ENCODE measurements around the gene LRCH4. TPM values are rescaled to one million over a fixed set of nuclear protein-coding genes. Genes with fewer than 3 reads are reported as not detected.
A peak's percentile ranks its signal among the peaks of the same experiment; 100 is the strongest.

Gene LRCH4
- total RNA-seq, 1 donor from 2014 or later, result 105 TPM

DNA sequence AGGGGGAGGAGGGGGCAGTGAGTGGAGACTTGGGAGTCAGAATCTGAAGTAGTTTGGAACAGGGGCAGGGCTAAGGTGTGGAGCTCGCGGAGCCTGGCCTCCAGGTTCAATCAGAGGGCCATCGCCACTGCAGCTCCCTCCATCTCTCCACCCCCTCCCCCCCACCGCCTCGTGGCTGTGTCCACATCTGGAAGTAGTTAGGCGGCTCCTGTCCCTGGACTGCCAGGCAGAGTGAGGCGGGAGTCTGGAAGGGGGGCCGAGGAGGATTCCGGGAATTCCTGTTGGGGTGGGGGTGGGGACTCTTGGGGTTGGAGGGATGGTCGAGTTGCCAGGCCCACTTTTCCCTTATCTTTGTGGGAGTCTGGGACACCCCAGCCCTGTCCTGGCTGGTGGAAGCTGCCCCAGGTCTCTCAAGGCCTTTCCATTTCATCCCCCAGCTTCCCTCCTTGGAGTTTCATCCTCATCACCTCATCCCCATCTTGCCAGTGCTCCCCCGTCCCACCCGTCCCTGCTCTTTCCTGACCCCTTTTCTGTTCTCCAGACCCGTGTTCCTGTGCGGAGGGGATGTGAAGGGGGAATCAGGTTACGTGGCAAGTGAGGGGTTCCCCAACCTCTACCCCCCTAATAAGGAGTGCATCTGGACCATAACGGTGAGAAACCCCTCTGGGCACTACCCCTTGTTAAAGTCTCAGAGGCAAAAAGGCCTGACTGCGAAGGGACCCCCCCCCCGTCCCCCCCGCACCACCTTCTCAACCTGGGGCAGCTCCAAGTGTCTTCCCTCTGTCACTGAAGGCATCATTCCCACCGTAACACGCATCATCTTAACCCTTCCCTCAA, 17.2 kb upstream of the LRCH4 start:
- Mint-ChIP-seq H3K4me3 (ENCODE audit: low read depth) (peak overlapping the region; percentile 79), H3K27ac (peak overlapping the region; percentile 84), H3K27me3 (ENCODE audit: low read depth) (peaks cover 3% of the 10 kb centered on the region), H3K36me3 (ENCODE audit: low read depth) (no peaks in the 10 kb centered on the region), H3K4me1 (ENCODE audit: low read depth) (peaks cover 9% of the 10 kb centered on the region), H3K9me3 (no peaks in the 10 kb centered on the region)
- no peak for DNase-seq (ENCODE audit: low spot score)
- intact Hi-C loops (cut with micrococcal nuclease), result loop anchor here (10.0 kb wide), 1 partner anchor 642 kb away; the partner anchor contains the start of gene FIS1

DNA sequence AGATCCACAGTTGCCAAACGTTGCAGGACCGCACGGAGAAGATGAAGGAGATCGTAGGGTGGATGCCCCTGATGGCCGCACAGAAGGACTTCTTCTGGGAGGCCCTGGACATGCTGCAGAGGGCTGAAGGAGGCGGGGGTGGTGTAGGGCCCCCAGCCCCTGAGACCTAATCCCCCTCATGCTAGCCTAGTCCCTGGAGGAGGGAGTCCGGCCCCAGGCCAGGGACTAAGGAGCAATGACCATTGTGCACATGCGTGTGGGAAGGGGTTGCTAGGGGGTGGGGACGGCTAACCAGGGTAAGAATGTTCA, 14.8 kb upstream of the LRCH4 start:
- Mint-ChIP-seq H3K27me3 (ENCODE audit: low read depth) (no peaks in the 10 kb centered on the region), H3K36me3 (ENCODE audit: low read depth) (no peaks in the 10 kb centered on the region)

DNA sequence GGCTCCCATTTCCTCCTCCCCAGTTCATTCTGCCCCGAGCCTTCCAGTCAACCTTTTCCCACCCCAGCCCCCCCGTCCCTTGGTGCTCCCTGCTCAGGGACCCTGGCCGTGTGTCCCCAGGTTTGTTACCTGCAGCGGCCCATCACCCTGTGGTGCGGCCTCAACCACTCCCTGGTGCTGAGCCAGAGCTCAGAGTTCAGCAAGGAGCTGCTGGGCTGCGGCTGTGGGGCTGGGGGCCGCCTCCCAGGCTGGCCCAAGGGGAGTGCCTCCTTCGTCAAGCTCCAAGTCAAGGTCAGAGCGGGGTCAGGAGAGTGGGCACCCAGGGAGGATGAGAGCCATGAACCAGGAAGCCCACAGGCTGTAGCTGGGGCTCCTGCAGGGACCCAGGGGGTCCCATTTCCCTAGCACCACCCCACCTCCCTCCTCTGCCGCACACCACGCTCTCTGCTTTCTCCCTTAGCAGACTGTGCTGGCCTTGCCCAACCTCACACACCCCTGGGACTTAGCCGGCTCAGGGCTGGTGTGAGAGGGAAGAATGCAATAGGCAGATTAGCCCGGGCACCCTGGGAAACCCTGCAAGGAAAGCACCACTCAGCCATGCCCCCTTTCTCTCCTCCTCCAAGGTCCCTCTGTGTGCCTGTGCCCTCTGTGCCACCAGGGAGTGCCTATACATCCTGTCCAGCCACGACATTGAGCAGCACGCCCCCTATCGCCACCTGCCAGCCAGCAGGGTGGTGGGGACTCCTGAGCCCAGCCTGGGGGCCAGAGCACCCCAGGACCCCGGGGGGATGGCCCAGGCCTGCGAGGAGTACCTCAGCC, 14.2 kb upstream of the LRCH4 start:
- Mint-ChIP-seq H3K36me3 (ENCODE audit: low read depth) (no peaks in the 10 kb centered on the region), H3K4me1 (ENCODE audit: low read depth) (peaks cover 7% of the 10 kb centered on the region), H3K27me3 (ENCODE audit: low read depth) (no peaks in the 10 kb centered on the region), H3K27ac (no peak overlapping the region), H3K9me3 (no peaks in the 10 kb centered on the region), H3K4me3 (ENCODE audit: low read depth) (no peak overlapping the region)
- intact Hi-C loops (cut with micrococcal nuclease), result loop anchor here (10.0 kb wide), 1 partner anchor 645 kb away; the partner anchor contains the start of gene FIS1
- no peak for DNase-seq (ENCODE audit: low spot score)

More for the DNA sequence above, 14.8 kb upstream of the LRCH4 start:
- intact Hi-C loops (cut with micrococcal nuclease), result loop anchor here (10.0 kb wide), 1 partner anchor 644 kb away; the partner anchor contains the start of gene FIS1
- Mint-ChIP-seq H3K4me1 (ENCODE audit: low read depth) (peaks cover 7% of the 10 kb centered on the region), H3K9me3 (no peaks in the 10 kb centered on the region), H3K4me3 (ENCODE audit: low read depth) (no peak overlapping the region), H3K27ac (no peak overlapping the region)
- no peak for DNase-seq (ENCODE audit: low spot score)

DNA sequence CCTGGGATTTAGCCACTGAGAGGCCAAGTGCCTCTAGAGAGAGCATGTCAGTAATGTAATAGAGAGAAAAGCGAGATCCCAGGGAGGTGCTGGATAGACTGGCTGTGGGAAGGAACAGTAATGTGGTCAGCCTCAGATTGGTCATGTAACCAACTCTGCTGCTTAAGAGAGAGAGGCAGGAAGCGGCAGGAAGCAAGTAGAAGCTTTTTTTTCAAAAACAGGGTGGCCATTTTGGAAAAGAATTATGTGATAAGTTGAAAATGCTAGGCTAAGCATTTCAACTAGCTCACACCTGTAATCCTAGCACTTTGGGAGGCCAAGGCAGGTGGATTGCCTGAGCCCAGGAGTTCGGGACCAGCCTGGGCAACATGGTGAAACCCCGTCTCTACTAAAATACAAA, 12.5 kb upstream of the LRCH4 start:
- Mint-ChIP-seq H3K27me3 (ENCODE audit: low read depth) (no peaks in the 10 kb centered on the region), H3K9me3 (no peaks in the 10 kb centered on the region), H3K27ac (no peak overlapping the region), H3K36me3 (ENCODE audit: low read depth) (no peaks in the 10 kb centered on the region), H3K4me1 (ENCODE audit: low read depth) (peaks cover 3% of the 10 kb centered on the region), H3K4me3 (ENCODE audit: low read depth) (no peak overlapping the region)
- DNase-seq (ENCODE audit: low spot score), result no peak
- intact Hi-C loops (cut with micrococcal nuclease), result no loop called here

DNA sequence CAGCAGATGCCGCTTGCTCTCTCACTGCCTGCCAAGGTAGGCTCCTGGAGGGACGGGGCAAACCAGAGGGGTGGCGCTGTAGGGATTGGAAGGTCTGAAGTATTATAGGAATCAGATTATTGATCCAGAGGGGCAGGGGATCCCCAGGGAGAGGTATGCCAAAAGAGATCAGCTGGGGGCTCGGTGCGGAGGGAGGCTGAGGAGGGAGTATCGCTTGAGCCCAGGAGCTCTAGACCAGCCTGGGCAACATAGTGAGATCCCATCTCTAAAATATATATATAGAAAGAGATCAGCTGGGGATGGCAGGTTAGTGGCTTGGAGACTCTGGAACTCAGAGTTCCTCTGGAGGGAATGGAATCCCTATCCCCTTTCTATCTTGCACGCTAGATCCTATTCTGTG, 9.3 kb upstream of the LRCH4 start:
- H3K4me1 Mint-ChIP-seq (ENCODE audit: low read depth), result peaks cover 3% of the 10 kb centered on the region
- H3K36me3 Mint-ChIP-seq (ENCODE audit: low read depth), result no peaks in the 10 kb centered on the region
- intact Hi-C loops (cut with micrococcal nuclease), result no loop called here
- no peak overlapping the region for H3K27ac Mint-ChIP-seq
- peaks cover 3% of the 10 kb centered on the region for H3K27me3 Mint-ChIP-seq (ENCODE audit: low read depth)
- DNase-seq (ENCODE audit: low spot score), result no peak
- no peak overlapping the region for H3K4me3 Mint-ChIP-seq (ENCODE audit: low read depth)
- H3K9me3 Mint-ChIP-seq, result no peaks in the 10 kb centered on the region

DNA sequence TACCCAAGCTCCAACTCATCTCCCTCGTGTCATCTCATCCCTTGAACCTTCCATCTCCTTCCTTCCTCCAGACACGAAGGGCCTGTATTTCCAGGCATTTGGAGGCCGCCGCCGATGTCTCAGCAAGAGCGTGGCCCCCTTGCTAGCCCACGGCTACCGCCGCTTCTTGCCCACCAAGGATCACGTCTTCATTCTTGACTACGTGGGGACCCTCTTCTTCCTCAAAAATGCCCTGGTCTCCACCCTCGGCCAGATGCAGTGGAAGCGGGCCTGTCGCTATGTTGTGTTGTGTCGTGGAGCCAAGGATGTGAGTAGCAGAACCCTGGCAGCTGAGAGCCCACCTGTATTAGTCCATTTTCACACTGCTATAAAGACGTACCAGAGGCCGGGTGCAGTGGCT, 5.7 kb upstream of the LRCH4 start:
- intact Hi-C loops (cut with micrococcal nuclease), result no loop called here
- H3K27ac Mint-ChIP-seq, result no peak overlapping the region
- DNase-seq (ENCODE audit: low spot score), result no peak
- H3K4me1 Mint-ChIP-seq (ENCODE audit: low read depth), result peaks cover 1% of the 10 kb centered on the region
- no peaks in the 10 kb centered on the region for H3K9me3 Mint-ChIP-seq
- H3K4me3 Mint-ChIP-seq (ENCODE audit: low read depth), result no peak overlapping the region
- peaks cover 3% of the 10 kb centered on the region for H3K27me3 Mint-ChIP-seq (ENCODE audit: low read depth)
- H3K36me3 Mint-ChIP-seq (ENCODE audit: low read depth), result no peaks in the 10 kb centered on the region

DNA sequence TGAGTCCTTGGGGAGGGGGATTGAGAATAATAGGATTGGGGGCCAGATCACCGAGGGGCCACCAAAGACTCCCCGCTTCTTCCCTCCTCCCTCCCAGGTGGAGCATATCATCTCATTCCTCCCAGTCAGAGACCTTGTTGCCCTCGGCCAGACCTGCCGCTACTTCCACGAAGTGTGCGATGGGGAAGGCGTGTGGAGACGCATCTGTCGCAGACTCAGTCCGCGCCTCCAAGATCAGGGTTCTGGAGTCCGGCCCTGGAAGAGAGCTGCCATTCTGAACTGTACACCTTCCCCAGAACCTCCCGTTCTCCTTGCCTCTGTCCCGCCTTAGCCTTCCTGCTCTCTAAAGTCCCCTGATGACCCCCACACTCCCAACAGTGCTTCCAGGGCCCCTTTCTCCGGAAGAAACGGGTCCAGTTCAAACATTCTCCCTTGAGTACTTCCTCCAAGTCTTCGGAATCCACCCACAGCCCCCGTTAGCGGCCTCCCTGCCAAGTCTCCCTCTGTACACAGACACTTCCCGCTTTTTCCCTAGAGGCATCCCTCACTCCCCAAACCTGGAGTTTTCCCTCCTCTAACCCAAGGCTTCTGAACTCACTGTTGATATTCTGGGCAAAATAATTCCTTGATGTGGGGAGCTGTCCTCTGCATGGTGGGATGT, 4.3 kb upstream of the LRCH4 start:
- H3K36me3 Mint-ChIP-seq (ENCODE audit: low read depth), result no peaks in the 10 kb centered on the region
- H3K4me3 Mint-ChIP-seq (ENCODE audit: low read depth), result no peak overlapping the region
- DNase-seq (ENCODE audit: low spot score), result no peak
- H3K4me1 Mint-ChIP-seq (ENCODE audit: low read depth), result peaks cover 4% of the 10 kb centered on the region
- H3K9me3 Mint-ChIP-seq, result no peaks in the 10 kb centered on the region
- intact Hi-C loops (cut with micrococcal nuclease), result no loop called here
- H3K27me3 Mint-ChIP-seq (ENCODE audit: low read depth), result peaks cover 3% of the 10 kb centered on the region
- no peak overlapping the region for H3K27ac Mint-ChIP-seq

DNA sequence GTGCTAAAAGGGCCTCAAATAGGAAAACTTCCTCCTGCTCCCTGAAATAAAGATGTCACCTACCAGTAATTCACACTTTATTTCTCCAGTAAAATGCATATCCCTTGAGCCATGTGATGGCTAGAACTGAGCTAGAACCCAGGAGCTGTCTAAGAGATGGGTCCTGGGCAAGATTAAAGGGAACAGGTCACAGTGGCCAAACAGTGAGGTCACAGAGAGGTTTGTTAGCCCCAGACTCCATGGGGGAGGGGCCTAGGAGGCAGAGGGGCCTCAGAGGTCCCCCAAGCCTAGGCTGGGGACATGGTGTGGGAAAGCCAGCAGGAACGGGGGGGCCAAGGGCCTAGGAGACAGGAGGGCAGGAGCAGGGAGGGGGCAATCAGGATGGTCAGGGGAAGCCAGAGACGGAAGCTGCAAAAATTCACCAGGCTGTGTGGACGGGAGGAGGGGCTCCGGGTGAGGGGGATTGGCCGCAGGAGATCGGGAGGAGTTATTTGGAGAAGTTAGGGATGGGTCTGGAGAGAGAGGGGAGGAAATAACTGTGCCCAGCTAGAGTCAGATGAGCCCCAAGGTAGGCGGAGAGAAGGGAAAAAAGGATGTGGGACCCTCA, 3.5 kb upstream of the LRCH4 start:
- H3K27ac Mint-ChIP-seq, result no peak overlapping the region
- intact Hi-C loops (cut with micrococcal nuclease), result loop anchor here (10.0 kb wide), 1 partner anchor 285 kb away; the partner anchor contains the start of gene SRRT
- no peaks in the 10 kb centered on the region for H3K36me3 Mint-ChIP-seq (ENCODE audit: low read depth)
- peaks cover 8% of the 10 kb centered on the region for H3K4me1 Mint-ChIP-seq (ENCODE audit: low read depth)
- H3K27me3 Mint-ChIP-seq (ENCODE audit: low read depth), result peaks cover 3% of the 10 kb centered on the region
- H3K4me3 Mint-ChIP-seq (ENCODE audit: low read depth), result no peak overlapping the region
- no peak for DNase-seq (ENCODE audit: low spot score)
- no peaks in the 10 kb centered on the region for H3K9me3 Mint-ChIP-seq

DNA sequence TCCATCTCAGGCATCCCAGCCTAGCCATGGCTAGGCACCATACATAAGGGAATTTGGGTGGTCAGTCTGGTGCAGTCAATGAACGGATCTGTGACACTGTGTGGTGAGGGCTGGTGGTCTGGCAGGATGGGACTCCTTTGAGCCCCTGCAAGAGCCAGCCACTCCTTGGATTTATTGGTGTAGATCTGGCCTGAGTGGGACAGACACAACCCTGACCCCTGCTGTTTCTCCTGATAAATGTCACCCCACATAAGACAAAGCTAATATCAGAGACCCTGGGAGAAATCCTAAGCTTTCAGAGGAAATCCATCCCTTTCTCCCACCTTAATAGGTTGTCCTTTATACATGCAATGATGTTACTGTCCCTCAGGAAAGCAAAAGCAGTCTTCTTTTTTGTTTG, 2.5 kb upstream of the LRCH4 start:
- no peak for DNase-seq (ENCODE audit: low spot score)
- Mint-ChIP-seq H3K36me3 (ENCODE audit: low read depth) (peaks cover 3% of the 10 kb centered on the region), H3K9me3 (no peaks in the 10 kb centered on the region), H3K4me1 (ENCODE audit: low read depth) (peaks cover 15% of the 10 kb centered on the region), H3K4me3 (ENCODE audit: low read depth) (peak overlapping the region; percentile 65), H3K27ac (no peak overlapping the region), H3K27me3 (ENCODE audit: low read depth) (peaks cover 3% of the 10 kb centered on the region)
- intact Hi-C loops (cut with micrococcal nuclease), result loop anchor here (10.0 kb wide), 1 partner anchor 286 kb away; the partner anchor contains the start of gene SRRT

DNA sequence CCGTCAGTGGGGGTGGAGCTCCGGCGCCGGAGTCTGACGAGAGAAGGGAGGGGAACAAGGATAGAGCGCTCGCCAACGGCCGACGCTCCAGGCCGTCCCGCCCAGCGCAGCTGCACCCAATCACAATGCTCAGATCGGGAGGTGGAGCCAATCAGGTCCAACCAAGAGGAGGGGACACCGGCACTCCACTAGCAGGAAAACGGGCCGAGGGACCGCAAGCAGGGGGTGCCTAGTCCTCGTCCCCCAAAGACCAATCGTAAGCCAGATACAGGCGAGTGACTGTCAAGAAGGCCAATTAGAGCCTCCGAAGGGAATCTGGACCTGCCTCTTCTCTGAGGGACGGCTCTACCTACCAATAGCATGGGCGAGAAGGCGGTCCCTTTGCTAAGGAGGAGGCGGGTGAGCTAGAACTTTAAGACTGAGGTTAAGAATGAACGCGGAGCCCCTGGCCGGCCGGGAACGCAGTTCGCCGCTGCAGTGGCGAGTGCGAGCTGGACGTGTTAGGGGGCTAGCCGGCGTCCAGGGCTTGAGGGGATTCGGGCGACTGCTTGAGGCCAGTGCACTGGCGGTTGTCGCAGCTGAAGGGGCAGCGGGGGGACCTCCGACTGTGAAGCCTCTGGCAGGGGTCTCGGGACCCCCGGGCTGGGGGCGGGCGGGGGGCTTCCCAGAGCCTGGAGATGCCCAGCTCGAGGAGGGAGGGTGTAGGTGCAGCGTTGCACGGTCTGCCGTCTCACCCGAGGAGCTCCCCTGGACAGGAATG, 517 bp upstream of the LRCH4 start, which contains the start of gene FBXO24:
FBXO24 (plus strand) TSS at position 63 of the 760 bp plus-strand sequence; CDS start at position 361, 298 bp downstream.
- intact Hi-C loops (cut with micrococcal nuclease), result loop anchor here (1.0 to 10.0 kb wide), 7 partner anchors 18 to 288 kb away; partner anchors contain the start of genes MOSPD3, SRRT and TSC22D4
- Mint-ChIP-seq H3K36me3 (ENCODE audit: low read depth) (peaks cover 3% of the 10 kb centered on the region), H3K9me3 (no peaks in the 10 kb centered on the region), H3K4me1 (ENCODE audit: low read depth) (peaks cover 24% of the 10 kb centered on the region), H3K27ac (peak within 1 kb of the TSS; percentile 80), H3K4me3 (ENCODE audit: low read depth) (peak within 1 kb of the TSS; percentile 96), H3K27me3 (ENCODE audit: low read depth) (peaks cover 3% of the 10 kb centered on the region)
- DNase-seq (ENCODE audit: low spot score), result peak; percentile 100

DNA sequence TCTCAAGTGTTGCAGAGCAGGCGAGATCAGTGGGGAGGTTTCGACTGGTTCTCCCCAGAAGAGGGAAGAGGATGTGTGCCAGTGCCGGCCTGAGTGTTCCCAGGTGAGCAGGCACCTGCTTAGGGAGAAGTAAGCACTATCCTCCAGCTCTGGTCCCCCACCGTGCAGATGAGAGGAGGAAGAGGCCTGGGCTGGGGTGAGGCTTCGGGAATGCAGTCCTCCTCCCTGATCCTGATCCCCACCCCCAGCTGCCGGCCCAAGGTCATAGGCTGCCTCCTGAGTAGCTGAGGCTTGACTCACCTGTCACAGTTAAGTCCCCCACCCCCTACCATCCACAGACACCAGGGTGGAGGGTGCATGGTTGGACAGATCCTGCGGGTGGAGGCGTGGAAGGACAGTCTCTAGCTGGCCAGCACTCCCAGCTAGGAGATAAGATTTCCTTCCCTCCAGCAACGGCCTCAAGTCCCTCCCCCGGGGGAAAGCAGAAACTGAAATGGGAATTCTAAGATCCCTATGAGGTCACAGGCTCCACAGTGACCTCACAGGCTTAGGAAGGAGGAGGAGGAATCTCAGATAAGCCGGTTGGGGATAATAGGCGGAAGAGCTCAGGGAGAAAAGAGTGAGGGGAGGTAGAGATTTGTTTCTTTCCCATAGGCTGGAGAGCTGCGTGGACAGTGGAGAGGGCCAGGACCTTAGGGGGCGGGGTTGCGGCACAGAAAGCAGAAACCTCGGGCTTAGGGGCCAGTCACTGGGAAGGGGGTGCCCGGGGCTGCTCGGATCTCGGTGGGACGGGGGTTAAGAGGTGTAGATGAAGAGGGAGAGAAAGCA, 1.0 kb downstream of the LRCH4 start:
- intact Hi-C loops (cut with micrococcal nuclease), result loop anchor here (10.0 kb wide), 1 partner anchor 290 kb away; the partner anchor contains the start of gene SRRT
- no peaks in the 10 kb centered on the region for H3K9me3 Mint-ChIP-seq
- no peak for DNase-seq (ENCODE audit: low spot score)
- peak overlapping the region; percentile 96 for H3K4me3 Mint-ChIP-seq (ENCODE audit: low read depth)
- peak overlapping the region; percentile 80 for H3K27ac Mint-ChIP-seq
- H3K4me1 Mint-ChIP-seq (ENCODE audit: low read depth), result peaks cover 24% of the 10 kb centered on the region
- H3K36me3 Mint-ChIP-seq (ENCODE audit: low read depth), result peaks cover 3% of the 10 kb centered on the region
- no peaks in the 10 kb centered on the region for H3K27me3 Mint-ChIP-seq (ENCODE audit: low read depth)
